GM12878 (cell line): ENCODE data around the gene TNIP3. TPM values are rescaled to one million over a fixed set of nuclear protein-coding genes. Genes with fewer than 3 reads are reported as not detected.

Experiments used
- ASH2L ChIP-seq: fragments of 300-600, 200-600 bp; sonication (generic); IDR thresholded peaks from 2 replicates; pipeline ENCODE4 v1.6.1; 2017; ENCODE audit warnings: low read depth, mild to moderate bottlenecking, borderline replicate concordance
- CEBPB ChIP-seq, 2 experiments: fragments of 150-350 bp in 1 of 2; IDR thresholded peaks; 2 replicates each; pipeline ENCODE4 v1.6.1; 2012 to 2014; ENCODE audit warnings: low read depth in 2 of 2, low read length in 2 of 2, borderline replicate concordance in 1 of 2, inconsistent platforms in 1 of 2
- CHD4 ChIP-seq: fragments of 200-600 bp; sonication (generic); IDR thresholded peaks from 2 replicates; pipeline ENCODE4 v1.6.1; 2016; ENCODE audit warnings: mild to moderate bottlenecking
- DPF2 ChIP-seq: fragments of 450-650 bp; IDR thresholded peaks from 2 replicates; pipeline ENCODE4 v1.6.1; 2017; ENCODE audit warnings: mild to moderate bottlenecking
- EP300 ChIP-seq, 2 experiments: fragments of 150-350 bp in 1 of 2; IDR thresholded peaks; 2 replicates each; pipeline ENCODE4 v1.6.1; 2011 to 2012; ENCODE audit warnings: low read depth in 2 of 2, low read length in 2 of 2, borderline replicate concordance in 1 of 2, improper control_type of control experiment in 1 of 2, inconsistent platforms in 1 of 2; ENCODE audit not compliant: control insufficient read depth in 1 of 2
- EZH2 ChIP-seq: IDR thresholded peaks from 2 replicates; pipeline ENCODE4 v1.6.1; 2012; ENCODE audit warnings: low read depth, mild to moderate bottlenecking, control low read depth, inconsistent platforms, low read length, borderline replicate concordance; ENCODE audit not compliant: control insufficient read depth
- MEF2A ChIP-seq: IDR thresholded peaks from 2 replicates; pipeline ENCODE4 v1.6.1; 2011; ENCODE audit warnings: low read depth, mild to moderate bottlenecking, low read length, moderate library complexity; ENCODE audit not compliant: insufficient read depth
- PAX5 ChIP-seq: IDR thresholded peaks from 2 replicates; pipeline ENCODE4 v1.6.1; 2011; ENCODE audit warnings: low read depth, low read length, borderline replicate concordance
- PML ChIP-seq: IDR thresholded peaks from 2 replicates; pipeline ENCODE4 v1.6.1; 2012; ENCODE audit warnings: low read length, inconsistent platforms
- RAD21 ChIP-seq: IDR thresholded peaks from 2 replicates; pipeline ENCODE4 v1.6.1; 2011; ENCODE audit warnings: mild to moderate bottlenecking, low read depth, low read length, moderate library complexity; ENCODE audit not compliant: insufficient read depth
- RFX5 ChIP-seq: IDR thresholded peaks from 2 replicates; pipeline ENCODE4 v1.6.1; 2011; ENCODE audit warnings: low read depth, low read length, improper control_type of control experiment
- SMAD5 ChIP-seq: IDR thresholded peaks from 2 replicates; pipeline ENCODE4 v1.6.1; 2016; ENCODE audit warnings: antibody characterized with exemption, low read depth
- SUPT20H ChIP-seq: IDR thresholded peaks from 2 replicates; pipeline ENCODE4 v1.6.1; 2011; ENCODE audit warnings: low read depth, mild to moderate bottlenecking, low read length, moderate library complexity, borderline replicate concordance; ENCODE audit not compliant: control insufficient read depth
- TAF1 ChIP-seq: IDR thresholded peaks from 2 replicates; pipeline ENCODE4 v1.6.1; 2011; ENCODE audit warnings: mild to moderate bottlenecking, low read depth, low read length, borderline replicate concordance
- YBX1 ChIP-seq: fragments of 450-650 bp; IDR thresholded peaks from 2 replicates; pipeline ENCODE4 v1.6.1; 2016; ENCODE audit warnings: antibody characterized with exemption
- polyA plus RNA-seq, 11 experiments: library from polyadenylated mRNA; depleted of rRNA in 4 of 11; unstranded in 6 of 11; stranded (reverse) in 5 of 11; fragments of >200 nt; fragmentation: Nextera tagmentation in 4 of 11; fragmentation: Illumina TruSeq in 1 of 11; extraction: Ambion mirVana in 4 of 11; extraction: Trizol in 1 of 11; gene quantifications; 1 replicate in 1 of 11; 2 replicates in 10 of 11; pipeline versions ENCODE4 v1.2.1 to v1.2.3, GENCODE V29; 2011 to 2016; ENCODE audit warnings: inconsistent platforms in 2 of 11, missing spikeins in 2 of 11, low read depth in 1 of 11
- total RNA-seq, 4 experiments: library from RNA; depleted of rRNA in 3 of 4; stranded (reverse); fragments of >200 nt in 3 of 4; fragmentation: Illumina TruSeq in 1 of 4; extraction: Trizol in 1 of 4; gene quantifications; 2 replicates each; pipeline versions ENCODE4 v1.2.1 to v1.2.3, GENCODE V29; 2013 to 2021
- TF ChIP-seq, protein P1 (sequence below): fragments of 450-650 bp; IDR thresholded peaks from 2 replicates; pipeline ENCODE4 v1.6.1; 2014; ENCODE audit warnings: mild to moderate bottlenecking
- TF ChIP-seq, protein P2 (sequence below): fragments of 450-650 bp; IDR thresholded peaks from 2 replicates; pipeline ENCODE4 v1.6.1; 2017; ENCODE audit warnings: mild to moderate bottlenecking
- TF ChIP-seq, protein P3 (sequence below): fragments of 450-650 bp; IDR thresholded peaks from 2 replicates; pipeline ENCODE4 v1.6.1; 2017; ENCODE audit warnings: mild to moderate bottlenecking, moderate library complexity
- TF ChIP-seq, protein P4 (sequence below): fragments of 450-650 bp; formaldehyde crosslinking; IDR thresholded peaks from 2 replicates; pipeline ENCODE4 v1.4.0; 2020; ENCODE audit warnings: mild to moderate bottlenecking, moderate library complexity

TNIP3 gene
- total and polyA plus RNA-seq, 10 of the 15 experiments (the other 5 are each of a cell fraction or from before 2014, with no cell fraction given): 0.21 to 1.4 (median 0.67) TPM

DNA sequence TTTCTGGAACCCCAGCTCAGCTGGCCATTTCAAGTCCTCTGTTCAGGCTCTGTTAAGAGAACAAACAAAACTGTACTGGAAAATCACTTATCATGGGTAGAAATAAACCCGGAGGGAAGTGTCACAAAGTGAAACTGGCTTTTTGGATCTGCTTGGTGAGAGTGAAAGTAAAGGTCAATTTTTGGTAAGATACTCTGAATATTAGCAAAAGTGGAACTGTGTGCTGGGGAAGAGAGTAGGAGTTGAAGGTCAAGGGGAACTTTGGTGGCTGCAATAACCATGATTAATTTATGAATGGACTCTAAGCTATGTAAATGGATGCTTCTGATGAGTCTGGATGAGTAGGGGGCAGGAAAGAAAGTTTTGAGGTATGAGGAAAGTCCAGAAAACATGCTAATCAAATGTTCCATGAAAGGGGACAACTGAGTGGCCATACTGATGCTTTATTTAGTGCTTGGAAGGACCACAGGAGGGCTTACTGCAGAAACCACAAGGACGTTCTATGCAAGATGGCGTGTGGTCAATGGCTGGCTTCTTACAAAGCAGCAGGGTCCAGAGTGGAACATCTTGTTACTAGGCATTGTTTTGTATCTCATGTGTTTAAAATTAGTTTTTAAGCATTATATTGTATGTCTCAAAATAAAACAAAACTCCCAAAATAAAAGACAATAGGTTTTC is 36.8 kb upstream of the TNIP3 start (continued):
- no peak for TF ChIP-seq CEBPB (IDR thresholded peaks at IDR 0.05; ENCODE audit: borderline replicate concordance in 1 of 2, low read depth in 2 of 2, low read length in 2 of 2)
- TF ChIP-seq SUPT20H: no peak
- TF ChIP-seq, protein P1, sequence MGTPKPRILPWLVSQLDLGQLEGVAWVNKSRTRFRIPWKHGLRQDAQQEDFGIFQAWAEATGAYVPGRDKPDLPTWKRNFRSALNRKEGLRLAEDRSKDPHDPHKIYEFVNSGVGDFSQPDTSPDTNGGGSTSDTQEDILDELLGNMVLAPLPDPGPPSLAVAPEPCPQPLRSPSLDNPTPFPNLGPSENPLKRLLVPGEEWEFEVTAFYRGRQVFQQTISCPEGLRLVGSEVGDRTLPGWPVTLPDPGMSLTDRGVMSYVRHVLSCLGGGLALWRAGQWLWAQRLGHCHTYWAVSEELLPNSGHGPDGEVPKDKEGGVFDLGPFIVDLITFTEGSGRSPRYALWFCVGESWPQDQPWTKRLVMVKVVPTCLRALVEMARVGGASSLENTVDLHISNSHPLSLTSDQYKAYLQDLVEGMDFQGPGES: no peak
- TF ChIP-seq EP300 (IDR thresholded peaks at IDR 0.05; ENCODE audit: borderline replicate concordance in 1 of 2, control insufficient read depth in 1 of 2, low read depth in 2 of 2, low read length in 2 of 2): peak in 1 of 2 experiments; percentile 17; a peak in 1 of 4 replicates
- no peak for TF ChIP-seq SMAD5
- no peak for TF ChIP-seq RFX5
- no peak for TF ChIP-seq RAD21
- no peak for TF ChIP-seq EZH2
- no peak for TF ChIP-seq CHD4
- TF ChIP-seq MEF2A: peak; percentile 81; the same call in 1 of the 2 replicates
- TF ChIP-seq ASH2L: no peak
- TF ChIP-seq PML: no peak
- TF ChIP-seq YBX1: no peak
- peak; percentile 68 for TF ChIP-seq DPF2
- TF ChIP-seq TAF1: no peak
- TF ChIP-seq, protein P2, sequence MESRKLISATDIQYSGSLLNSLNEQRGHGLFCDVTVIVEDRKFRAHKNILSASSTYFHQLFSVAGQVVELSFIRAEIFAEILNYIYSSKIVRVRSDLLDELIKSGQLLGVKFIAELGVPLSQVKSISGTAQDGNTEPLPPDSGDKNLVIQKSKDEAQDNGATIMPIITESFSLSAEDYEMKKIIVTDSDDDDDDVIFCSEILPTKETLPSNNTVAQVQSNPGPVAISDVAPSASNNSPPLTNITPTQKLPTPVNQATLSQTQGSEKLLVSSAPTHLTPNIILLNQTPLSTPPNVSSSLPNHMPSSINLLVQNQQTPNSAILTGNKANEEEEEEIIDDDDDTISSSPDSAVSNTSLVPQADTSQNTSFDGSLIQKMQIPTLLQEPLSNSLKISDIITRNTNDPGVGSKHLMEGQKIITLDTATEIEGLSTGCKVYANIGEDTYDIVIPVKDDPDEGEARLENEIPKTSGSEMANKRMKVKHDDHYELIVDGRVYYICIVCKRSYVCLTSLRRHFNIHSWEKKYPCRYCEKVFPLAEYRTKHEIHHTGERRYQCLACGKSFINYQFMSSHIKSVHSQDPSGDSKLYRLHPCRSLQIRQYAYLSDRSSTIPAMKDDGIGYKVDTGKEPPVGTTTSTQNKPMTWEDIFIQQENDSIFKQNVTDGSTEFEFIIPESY: no peak
- peak; percentile 59; the same call in 1 of the 2 replicates for TF ChIP-seq PAX5
- TF ChIP-seq, protein P3, sequence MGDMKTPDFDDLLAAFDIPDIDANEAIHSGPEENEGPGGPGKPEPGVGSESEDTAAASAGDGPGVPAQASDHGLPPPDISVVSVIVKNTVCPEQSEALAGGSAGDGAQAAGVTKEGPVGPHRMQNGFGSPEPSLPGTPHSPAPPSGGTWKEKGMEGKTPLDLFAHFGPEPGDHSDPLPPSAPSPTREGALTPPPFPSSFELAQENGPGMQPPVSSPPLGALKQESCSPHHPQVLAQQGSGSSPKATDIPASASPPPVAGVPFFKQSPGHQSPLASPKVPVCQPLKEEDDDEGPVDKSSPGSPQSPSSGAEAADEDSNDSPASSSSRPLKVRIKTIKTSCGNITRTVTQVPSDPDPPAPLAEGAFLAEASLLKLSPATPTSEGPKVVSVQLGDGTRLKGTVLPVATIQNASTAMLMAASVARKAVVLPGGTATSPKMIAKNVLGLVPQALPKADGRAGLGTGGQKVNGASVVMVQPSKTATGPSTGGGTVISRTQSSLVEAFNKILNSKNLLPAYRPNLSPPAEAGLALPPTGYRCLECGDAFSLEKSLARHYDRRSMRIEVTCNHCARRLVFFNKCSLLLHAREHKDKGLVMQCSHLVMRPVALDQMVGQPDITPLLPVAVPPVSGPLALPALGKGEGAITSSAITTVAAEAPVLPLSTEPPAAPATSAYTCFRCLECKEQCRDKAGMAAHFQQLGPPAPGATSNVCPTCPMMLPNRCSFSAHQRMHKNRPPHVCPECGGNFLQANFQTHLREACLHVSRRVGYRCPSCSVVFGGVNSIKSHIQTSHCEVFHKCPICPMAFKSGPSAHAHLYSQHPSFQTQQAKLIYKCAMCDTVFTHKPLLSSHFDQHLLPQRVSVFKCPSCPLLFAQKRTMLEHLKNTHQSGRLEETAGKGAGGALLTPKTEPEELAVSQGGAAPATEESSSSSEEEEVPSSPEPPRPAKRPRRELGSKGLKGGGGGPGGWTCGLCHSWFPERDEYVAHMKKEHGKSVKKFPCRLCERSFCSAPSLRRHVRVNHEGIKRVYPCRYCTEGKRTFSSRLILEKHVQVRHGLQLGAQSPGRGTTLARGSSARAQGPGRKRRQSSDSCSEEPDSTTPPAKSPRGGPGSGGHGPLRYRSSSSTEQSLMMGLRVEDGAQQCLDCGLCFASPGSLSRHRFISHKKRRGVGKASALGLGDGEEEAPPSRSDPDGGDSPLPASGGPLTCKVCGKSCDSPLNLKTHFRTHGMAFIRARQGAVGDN: no peak
- TF ChIP-seq, protein P4, sequence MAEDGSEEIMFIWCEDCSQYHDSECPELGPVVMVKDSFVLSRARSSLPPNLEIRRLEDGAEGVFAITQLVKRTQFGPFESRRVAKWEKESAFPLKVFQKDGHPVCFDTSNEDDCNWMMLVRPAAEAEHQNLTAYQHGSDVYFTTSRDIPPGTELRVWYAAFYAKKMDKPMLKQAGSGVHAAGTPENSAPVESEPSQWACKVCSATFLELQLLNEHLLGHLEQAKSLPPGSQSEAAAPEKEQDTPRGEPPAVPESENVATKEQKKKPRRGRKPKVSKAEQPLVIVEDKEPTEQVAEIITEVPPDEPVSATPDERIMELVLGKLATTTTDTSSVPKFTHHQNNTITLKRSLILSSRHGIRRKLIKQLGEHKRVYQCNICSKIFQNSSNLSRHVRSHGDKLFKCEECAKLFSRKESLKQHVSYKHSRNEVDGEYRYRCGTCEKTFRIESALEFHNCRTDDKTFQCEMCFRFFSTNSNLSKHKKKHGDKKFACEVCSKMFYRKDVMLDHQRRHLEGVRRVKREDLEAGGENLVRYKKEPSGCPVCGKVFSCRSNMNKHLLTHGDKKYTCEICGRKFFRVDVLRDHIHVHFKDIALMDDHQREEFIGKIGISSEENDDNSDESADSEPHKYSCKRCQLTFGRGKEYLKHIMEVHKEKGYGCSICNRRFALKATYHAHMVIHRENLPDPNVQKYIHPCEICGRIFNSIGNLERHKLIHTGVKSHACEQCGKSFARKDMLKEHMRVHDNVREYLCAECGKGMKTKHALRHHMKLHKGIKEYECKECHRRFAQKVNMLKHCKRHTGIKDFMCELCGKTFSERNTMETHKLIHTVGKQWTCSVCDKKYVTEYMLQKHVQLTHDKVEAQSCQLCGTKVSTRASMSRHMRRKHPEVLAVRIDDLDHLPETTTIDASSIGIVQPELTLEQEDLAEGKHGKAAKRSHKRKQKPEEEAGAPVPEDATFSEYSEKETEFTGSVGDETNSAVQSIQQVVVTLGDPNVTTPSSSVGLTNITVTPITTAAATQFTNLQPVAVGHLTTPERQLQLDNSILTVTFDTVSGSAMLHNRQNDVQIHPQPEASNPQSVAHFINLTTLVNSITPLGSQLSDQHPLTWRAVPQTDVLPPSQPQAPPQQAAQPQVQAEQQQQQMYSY (CRISPR knock-in tag): no peak
